SIG-M5 treated with dmso at 0.1 percent for 504 hours (cell line): ENCODE data around the gene ARSA.
"Not testable (repeated sequence)": the region's sequence is repeated elsewhere in the genome, so short reads cannot be mapped to it uniquely, and the experiment has no call there.

ENCODE experiments used
- DNase-seq: peaks from one replicate; lab custom pipeline; 2025; ENCODE audit not compliant: unreplicated experiment; lab: John Stamatoyannopoulos, UW

The ARSA gene

DNA sequence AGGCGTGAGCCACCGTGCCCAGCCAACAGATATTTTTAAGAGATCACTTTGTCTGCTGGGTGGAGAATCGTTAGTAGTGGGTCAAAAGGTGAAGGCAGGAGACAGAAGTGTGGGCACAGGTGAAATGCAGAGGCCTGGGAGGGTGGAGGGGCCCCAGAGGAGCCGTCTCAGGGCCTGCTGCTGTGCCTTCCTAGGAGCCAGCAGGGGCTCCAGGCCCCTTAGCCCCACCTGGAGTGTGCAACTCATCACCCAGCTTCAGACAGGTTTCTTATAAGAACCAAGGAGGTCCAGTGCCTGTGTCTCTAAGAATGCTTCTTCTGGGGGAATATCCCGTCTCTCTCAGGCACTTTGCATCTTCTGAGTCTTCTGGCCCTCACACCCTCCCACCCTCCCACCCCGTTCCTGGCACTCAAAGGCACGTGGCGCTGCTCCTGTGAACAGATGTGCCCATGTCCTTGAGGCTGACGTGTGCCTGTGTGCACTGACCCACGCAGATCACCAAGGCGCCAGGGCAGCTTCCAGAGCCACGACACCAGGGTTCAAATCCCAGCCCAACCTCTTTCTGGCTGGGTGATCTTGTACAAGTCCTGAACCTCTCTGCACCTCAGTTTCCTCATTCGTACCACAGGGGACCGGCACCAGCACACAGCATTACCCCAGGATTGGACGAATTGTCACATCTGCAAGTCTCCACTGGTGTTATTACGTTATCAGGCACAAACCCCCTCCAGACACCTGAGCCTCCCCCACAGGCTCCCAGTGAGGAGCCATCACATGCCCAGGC is 3.4 kb downstream of the ARSA start:
- no peak for DNase-seq

DNA sequence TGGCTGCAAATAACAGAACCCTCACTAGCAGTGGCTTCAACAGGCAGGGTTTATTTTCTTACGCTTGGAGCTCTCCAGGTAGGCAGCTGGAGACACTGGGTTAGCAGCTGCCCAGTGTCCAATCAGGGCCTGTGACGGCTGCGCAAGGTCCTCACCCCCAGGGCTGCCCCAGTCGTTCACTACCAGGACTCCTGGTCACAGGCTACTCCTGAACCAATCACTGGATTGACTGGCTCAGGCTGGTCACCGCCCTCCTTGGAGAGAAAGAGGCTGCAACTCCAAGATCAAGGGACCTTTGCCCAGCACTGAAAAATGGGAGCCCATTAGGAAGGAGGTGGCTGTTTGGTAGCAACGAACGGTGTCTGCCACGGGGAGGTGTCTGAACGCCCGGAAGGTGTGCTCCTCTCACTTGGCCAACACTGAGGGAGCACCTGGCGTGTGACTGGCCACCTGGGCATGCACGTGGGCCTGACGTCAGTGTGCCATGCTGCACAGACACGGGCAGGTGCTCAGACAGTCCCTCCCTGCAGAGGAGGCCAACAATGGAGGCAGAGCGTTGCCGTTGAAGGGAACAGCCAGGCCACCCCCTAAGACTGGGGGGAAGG is 5.1 kb downstream of the ARSA start:
- no peak for DNase-seq

DNA sequence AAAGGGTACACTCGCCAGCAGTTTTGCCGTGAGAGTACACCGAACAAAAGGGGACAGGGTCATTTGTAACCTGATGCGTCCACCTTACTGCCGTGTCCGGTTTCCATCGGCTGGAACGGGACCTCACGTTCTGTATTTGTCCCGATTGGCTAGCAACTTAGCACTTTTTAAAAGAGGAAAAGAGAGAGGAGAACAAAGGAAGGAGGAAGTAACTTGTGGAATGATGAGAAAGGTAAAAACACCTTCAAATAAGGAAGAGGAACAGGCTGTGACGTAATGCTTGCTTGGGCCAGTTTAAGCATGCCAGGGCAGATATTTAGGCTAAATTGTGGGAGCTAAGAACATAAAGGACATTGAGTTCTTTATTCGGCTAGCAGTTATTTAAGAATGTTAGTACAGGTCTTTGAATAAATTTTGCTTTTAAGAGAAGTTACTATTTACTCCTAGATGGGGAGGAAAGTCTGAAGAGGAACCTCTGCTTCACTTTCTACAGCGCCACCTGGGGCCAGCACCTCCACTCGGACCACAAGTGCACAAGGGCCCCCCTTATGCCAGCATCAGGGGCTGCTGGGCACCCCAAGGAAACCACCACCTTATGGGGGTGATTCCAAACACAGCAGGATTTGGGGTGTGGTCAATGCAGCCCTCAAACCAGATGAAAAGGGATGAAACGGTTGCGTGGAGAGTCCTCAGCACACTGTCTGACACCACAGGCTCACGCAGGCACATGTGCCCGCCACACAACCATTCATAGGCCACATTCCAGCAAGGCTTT is 5.8 kb downstream of the ARSA start:
- no peak for DNase-seq

DNA sequence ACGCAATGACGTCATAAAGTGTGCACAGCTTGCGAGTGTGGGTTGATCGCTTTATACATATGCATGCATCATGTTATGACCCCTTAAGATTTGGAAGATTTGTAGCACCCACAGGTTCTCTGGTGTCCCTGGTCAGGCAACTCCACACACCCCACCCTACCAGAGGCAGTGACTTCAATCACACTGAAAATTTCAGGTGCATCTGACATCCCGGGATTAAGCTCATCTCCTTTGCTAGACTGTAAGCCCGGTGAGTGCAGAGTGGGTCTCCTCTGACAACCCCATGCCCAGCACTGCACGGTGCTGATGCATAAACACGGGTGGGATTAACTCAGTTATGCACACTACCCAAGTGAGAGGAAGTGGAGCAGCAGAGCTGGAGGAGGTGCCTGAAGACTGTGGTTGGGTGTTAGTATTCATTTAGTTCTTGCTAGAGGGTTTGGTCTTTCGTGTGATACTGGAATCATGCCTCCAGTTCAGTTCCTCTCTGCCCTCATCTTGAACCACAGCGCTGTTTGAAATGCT is 6.5 kb downstream of the ARSA start:
- DNase-seq = peak; percentile 86

DNA sequence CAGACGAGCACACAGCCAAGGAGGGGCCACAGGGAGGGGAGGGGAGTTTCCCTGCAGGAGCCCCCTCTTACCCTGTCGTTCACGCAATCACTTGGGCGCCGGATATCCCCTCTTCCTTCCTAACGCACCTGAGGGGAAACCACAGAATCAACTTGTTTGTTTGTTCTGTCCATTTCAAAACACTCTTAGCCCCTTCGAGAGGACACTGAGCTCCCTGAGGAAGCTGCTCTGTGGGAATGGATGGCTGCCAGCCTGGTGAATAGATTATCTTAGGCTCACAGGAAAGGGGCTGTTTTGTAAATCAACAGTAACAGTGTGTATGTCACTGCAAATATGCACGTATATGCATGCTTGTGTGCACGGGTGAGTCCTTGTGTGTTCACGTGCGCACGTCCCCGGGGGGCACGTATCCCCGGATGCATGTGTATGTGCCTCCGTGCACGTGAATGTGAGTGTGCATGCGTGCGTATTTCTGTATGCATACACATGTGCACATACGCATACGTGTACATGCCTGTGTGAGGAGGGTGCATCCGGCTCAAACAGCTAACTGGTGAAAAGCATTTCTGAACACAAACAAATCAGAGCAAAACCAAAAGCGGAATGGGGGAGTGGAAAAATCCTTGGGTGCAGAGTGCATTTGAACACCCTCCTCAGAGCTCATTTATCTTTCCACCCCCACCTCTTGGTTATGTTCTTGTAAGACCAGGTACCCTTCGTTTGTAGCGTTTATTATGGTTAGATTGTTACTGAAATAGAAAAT is 7.2 kb downstream of the ARSA start:
- peak; percentile 54 for DNase-seq

DNA sequence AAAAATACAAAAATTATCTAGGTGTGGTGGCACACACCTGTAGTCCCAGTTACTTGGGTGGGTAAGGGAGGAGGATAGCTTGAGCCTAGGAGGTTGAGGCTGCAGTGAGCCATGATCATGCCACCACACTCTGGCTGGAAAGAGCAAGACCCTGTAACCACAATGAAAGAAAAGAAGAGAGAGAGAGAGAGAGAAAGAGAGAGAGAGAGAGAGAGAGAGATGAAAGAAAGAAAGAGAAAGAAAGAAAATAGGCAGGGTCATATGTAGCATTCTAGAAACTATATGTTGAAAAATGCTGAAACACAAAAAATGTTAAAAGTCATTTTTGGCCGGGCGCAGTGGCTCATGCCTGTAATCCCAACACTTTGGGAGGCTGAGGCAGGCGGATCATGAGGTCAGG is 13.7 kb downstream of the ARSA start:
- DNase-seq = not testable (repeated sequence)

DNA sequence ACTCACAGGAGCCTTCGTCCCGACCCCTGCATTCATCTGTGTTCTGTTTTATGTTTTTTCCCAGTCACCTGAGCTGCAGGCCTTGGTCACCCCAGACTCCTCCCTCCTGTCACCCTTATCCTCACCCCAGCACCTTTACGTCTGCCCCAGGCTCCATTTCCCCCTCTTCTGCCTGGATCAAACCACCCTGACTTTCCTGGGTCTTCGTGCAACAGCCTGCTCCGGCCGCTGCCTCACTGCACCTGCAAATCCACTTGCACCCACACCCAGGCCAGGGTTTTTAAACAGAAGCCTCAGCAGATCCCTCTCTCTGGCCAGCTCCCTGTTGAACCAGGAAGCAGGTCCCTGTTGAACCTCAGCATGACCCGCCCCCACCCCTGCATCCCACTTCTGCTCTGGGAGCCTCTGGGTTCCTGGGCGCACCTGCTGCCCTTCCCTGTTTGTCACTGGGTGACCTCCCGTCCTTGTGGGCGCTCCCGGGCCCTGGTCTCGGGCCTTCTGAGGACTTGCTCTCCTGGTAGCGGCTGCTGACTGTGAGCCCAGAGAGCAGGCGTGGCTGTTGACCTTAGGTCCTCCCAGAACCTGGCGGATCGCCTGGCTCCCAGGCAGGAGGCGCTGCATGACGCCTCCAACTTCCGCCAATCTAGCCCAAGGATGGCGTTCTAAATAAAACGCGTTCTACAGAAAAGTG is 14.5 kb downstream of the ARSA start:
- DNase-seq = no peak

DNA sequence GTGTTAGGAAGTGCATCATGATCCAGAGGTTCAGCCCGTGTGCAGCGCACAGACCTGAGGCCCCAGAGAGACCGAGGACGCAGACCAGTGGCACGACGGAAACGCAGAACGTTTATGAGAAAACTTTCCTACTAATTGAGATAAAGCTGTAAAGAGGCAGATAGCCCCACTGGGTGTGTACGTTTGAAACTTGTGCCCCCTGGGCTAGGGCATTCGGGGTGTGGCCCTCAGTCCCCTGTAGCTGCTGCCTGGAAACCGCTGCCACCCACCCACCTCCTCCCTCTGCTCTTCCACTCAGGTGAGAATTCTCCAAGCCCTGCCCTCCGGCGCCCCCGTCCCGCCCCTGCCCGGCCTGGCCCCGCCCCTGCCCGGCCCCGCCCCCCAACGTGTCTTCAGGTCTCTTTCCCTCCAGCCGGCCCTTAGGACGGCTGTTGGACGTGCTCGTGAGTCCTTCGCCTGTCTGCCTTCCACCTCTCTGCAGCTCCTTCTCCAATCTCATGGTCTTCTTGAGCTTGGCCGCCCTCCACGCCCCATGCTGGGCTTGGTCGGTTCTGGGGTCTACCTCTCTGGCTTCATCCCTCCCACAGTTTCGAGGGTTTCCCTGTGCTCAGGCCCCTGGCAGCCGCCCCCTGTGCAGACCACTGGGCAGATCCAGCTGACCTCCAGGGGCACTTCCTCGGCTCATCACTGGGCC is 15.3 kb downstream of the ARSA start:
- no peak for DNase-seq

DNA sequence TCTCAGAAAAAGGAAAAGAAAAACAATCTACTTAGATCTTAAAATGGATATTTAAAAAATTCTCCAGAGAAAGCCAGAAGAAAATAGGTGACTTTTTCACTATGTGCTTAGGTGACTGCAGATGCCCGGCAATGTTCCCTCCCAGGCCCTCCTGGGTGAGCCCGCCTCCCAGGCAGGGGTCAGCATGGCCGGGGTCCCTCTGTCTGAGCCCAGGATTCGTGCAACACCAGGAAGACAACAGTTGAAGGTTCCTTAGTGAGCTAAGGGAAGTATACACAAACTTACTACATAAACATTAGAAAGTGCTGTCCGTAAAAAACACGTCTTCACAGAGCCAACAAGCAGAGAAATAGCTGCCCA is 15.8 kb downstream of the ARSA start:
- DNase-seq = no peak

DNA sequence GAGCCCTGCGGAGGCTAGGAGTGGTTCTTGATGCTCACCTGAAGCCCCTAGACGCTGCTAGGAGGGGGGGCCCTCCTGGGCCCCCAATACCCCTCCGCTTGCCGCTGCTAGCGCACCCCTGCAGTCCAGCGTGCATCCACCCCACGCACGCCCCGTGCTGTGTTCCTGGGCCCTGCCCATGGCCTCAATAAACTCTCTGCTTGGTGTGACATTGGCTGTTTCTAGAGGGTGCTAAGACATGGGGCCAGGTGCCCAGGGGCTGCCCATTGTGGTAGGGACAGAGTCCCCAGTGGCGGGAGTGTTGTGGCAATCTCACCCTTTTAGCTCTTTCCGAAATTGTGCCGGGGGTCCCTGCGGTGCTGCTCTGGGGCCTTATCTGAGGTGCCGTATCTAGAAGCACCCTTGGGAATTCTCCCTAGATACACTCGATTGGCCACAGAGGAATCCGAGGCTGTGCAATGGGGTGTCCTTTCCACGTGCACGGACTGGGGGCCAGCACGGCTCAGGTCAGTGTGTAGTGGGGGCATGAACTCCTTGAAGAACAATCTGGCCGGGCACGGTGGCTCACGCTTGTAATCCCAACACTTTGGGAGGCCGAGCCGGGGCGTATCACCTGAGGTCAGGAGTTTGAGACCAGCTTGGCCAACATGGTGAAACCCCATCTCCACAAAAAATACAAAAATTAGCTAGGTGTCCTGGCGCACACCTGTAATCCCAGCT is 16.5 kb downstream of the ARSA start:
- no peak for DNase-seq

DNA sequence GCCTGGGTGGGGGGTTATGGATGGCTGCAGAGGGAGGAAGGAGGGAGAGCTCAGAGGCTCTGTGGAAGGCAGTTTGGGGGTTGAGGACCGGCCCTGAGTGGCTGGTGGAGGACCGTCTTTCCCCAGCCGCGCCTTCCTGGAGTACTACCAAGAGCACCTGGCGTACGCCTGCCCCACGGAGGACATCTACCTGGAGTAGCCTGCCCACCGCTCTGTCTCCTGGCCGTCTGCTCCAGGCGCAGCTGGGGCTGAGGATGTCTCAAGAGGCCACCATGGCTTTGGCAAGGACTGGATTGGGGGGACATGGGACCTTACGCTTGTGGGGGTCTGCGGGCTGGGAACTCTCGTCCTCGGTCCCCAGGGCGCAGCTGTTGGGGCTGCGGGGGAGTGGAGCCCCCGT is 17.4 kb downstream of the ARSA start:
- no peak for DNase-seq

DNA sequence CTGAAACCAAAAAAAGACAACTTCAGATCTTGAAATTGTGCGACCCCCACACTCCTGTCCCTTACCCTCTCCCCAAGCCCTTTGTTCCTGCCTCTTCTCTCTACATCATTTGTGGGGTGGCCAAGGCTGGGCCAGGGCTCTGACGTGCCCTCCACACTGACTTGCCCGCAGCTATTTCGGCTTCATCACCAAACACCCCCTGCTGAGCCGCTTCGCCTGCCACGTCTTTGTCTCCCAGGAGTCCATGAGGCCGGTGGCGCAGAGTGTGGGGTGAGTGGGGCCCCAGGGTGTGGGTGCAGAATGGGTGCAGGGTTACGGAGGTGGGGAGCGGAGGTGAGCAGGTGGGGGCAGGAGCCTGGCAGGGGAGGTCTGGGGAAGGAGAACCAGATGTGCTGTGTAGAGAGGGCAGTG is 17.9 kb downstream of the ARSA start:
- no peak for DNase-seq

DNA sequence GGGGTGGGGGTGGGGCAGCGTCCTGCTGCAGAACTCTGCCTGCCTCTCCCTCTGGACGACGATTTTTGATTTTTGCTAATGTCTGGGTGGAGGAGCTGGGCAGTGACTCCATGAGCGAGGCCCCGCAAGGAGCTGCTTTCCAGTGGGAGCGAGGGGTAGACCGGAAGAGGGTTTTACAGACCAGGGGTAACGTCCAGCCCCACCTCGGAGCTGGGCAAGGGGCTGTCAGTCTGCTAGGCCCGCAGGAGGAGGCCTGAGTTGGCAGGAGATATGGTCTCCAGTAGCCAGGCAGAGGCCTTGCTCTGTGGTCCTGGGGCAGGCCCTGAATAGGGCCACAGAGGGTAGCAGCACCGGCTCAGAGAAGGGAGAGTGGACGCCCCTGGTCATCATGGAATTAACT is 18.4 kb downstream of the ARSA start:
- DNase-seq = no peak

DNA sequence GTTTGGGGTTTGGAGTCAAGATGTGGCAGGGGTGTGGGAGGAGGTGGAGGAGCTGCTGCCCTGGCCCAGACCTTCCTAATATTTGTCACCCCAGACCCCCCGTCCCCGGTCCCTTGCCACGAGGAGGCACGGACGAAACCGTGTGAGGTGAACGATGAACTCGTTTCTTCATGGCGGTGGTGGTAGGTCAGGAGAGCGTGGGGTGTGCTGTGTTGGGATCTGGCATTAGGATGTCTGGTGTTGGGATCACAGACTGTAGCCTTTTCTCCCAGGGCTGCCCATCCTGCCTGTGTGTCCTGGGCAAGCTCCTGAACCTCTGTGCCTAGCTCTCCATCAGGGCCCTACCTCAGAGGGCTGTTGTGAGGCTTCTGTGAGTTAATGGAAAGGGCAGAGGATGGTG is 19.0 kb downstream of the ARSA start:
- no peak for DNase-seq

DNA sequence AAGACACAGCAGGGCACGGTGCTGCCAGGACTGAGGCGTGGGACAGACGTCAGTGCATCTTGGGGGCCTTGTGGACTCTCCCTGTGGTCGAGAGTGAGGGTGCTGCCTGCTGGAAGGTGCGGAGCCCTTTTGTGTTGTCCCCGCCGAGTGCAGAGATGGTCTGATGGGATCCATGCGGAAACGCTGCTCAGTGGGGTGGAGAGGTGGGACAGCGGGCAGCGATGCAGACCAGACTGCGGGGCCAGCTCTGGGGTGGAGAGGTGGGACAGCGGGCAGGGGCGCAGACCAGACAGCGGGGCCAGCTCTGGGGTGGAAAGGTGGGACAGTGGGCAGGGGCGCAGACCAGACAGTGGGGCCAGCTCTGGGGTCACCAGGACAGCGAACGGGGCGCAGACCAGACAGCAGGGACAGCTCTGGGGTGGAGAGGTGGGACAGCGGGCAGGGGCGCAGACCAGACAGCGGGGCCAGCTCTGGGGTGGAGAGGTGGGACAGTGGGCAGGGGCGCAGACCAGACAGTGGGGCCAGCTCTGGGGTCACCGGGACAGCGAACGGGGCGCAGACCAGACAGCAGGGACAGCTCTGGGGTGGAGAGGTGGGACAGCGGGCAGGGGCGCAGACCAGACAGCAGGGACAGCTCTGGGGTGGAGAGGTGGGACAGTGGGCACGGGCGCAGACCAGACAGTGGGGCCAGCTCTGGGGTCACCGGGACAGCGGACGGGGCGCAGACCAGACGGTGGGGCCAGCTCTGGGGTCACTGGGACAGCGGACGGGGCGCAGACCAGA is 19.7 kb downstream of the ARSA start:
- not testable (repeated sequence) for DNase-seq

DNA sequence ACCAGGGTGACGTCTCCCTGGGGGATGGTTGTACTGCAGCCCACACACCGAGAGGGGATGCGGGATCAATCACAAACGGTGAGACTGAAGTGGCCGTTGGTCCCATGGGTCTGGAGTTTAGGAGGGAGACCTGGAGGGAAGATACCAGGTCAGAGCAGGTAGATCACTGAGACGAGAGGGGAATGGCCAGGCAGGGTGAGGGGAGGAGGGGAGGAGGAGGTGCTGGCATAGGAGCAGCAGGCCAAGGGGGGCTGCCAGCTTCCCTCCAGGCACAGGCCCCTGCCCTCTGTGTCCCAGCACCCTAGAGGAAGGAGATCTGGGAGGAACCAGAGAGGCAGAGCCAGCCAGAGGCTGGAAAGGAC is 20.3 kb downstream of the ARSA start:
- DNase-seq = no peak

DNA sequence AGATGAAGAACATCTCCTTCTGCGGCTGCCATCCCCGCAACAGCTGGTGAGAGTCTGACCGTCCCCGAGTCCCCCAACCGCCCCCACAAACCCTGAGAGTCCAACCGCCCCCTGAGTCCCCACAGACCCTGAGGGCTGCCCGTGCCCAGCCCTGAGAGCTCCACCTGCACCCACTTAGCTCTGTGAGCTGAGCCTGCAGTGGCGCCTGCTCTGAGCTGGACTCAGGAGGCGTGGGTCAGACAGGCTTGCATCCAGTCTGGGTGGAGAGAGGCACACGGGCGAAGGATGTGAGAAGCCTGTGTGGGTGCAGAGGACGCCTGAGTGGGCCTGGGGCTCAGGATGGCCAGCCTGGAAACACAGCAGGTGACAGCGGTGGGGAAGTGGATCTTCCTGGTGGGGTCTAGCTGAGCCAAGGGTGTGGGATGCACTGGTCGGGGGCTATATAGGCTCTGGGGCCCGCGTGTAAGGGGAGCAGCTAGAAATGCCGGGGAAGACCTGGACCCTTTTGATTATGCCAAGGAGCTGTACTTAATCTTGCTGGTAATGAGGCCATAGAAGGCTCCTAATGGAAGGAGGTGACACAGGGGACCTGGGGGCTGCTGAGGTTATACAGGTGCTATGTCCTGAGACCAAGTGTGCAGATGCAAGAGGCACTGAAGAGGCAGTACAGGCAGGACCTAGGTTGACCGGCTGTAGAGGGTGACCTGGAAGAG is 20.9 kb downstream of the ARSA start:
- no peak for DNase-seq
